Kidney (tissue), 14 donors: ENCODE data around the gene RASL10B. TPM values are rescaled to one million over a fixed set of nuclear protein-coding genes. Genes with fewer than 3 reads are reported as not detected.

ENCODE experiments used
- DNase-seq, 5 donors: peaks; one replicate each; pipeline ENCODE4 v3.0.0-alpha.2; 2013 to 2020
- FAIRE-seq: peaks from 2 replicates; lab custom pipeline; 2012; peaks lifted over from hg19 to GRCh38; lab: Jason Lieb, UNC
- H3K27ac ChIP-seq, 2 donors: one replicate each; pipeline ENCODE4 v1.7.0; 2013; ENCODE audit warnings: low read depth in 2 of 2, low read length in 2 of 2, inconsistent platforms in 1 of 2
- H3K27me3 ChIP-seq: one replicate; pipeline ENCODE4 v1.7.1; 2013; ENCODE audit warnings: low read length, inconsistent platforms; ENCODE audit not compliant: control insufficient read depth, insufficient read depth
- H3K36me3 ChIP-seq, 3 donors: one replicate each; pipeline versions ENCODE4 v1.7.0 to v1.7.1; 2013; ENCODE audit warnings: low read length in 3 of 3, control low read depth in 1 of 3, inconsistent platforms in 1 of 3; ENCODE audit not compliant: insufficient read depth in 3 of 3, control insufficient read depth in 2 of 3
- H3K4me1 ChIP-seq, 3 donors: one replicate each; pipeline versions ENCODE4 v1.7.0 to v1.7.1; 2013; ENCODE audit warnings: low read length in 3 of 3, inconsistent platforms in 1 of 3, low read depth in 1 of 3; ENCODE audit not compliant: control insufficient read depth in 2 of 3, insufficient read depth in 2 of 3
- H3K4me3 ChIP-seq, 3 donors: one replicate each; pipeline versions ENCODE4 v1.7.0 to v1.8.1; 2013; ENCODE audit warnings: low read length in 3 of 3, control low read depth in 1 of 3, inconsistent platforms in 1 of 3
- H3K9ac ChIP-seq, 3 donors: one replicate each; pipeline versions ENCODE4 v1.7.0 to v1.7.1; 2013; ENCODE audit warnings: low read length in 3 of 3, control low read depth in 1 of 3, inconsistent platforms in 1 of 3
- H3K9me3 ChIP-seq, 3 donors: one replicate each; pipeline versions ENCODE4 v1.7.0 to v1.7.1; 2013; ENCODE audit warnings: low read length in 3 of 3, control low read depth in 1 of 3, inconsistent platforms in 1 of 3; ENCODE audit not compliant: control insufficient read depth in 2 of 3, insufficient read depth in 1 of 3
- CTCF ChIP-seq: IDR thresholded peaks from 3 replicates; pipeline ENCODE4 v1.5.1; 2012; ENCODE audit warnings: mild to moderate bottlenecking, moderate library complexity, borderline replicate concordance; ENCODE audit not compliant: insufficient read depth; ENCODE audit errors: extremely low read depth
- intact Hi-C: fragments of 100-400 bp; cut with DNase I; formaldehyde crosslinking; loops from one replicate; pipeline ENCODE4 v1.11.1; 2022
- polyA plus RNA-seq: library from polyadenylated mRNA; stranded (reverse); fragments of 350-450 nt; fragmentation: Illumina TruSeq; extraction: RNeasy Lipid Tissue Mini Kit (QIAGEN cat#74804); gene quantifications from one replicate; pipeline ENCODE4 v1.2.3, GENCODE V29; 2014; ENCODE audit warnings: low read depth, low replicate concordance; ENCODE audit not compliant: insufficient read depth
- total RNA-seq: library from RNA; stranded (reverse); fragmentation: NEBNext Ultra II Directional; extraction: Animal tissue kit (Norgen Biotek cat#: 25700); gene quantifications from one replicate; pipeline ENCODE4 v1.2.1, GENCODE V29; 2021
- donor health status: control.
- donor health status: control.
- donor health status: control.
- donor health status: control.
- donor health status: control.
- donor health status: DM: yes; HTN: yes; CAD: no.
- donor health status: Normal renal cell carcinoma (clear cell type).

RASL10B gene
- total and polyA plus RNA-seq, 2 donors from 2014 or later = 1.5 to 2.4 TPM

DNA sequence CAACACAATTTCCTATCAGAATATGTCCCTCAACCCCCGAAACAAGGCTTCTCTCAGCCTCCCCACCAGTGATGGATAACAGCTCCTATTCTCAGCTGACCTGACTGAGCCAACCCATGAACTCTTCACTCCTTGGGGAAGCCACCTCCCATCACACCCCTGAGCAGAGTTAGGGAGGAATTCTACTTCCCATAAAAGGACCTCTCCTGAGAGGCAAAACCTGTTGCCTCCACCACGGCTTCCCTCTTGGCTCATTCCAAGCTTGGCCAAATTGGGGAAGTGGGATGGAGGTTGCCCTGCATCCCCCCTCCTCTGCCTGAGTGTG, 5.7 kb upstream of the RASL10B start:
- DNase-seq = no peak
- H3K27ac ChIP-seq = no peak overlapping the region
- intact Hi-C loops = no loop called here
- H3K9me3 ChIP-seq = no peaks in the 10 kb centered on the region
- H3K4me3 ChIP-seq = no peak overlapping the region
- no peaks in the 10 kb centered on the region for H3K27me3 ChIP-seq
- H3K36me3 ChIP-seq = peaks cover 6 to 26% (median 19%) of the 10 kb centered on the region in 3 donors
- peaks cover 4 to 8% (median 6%) of the 10 kb centered on the region in 3 donors for H3K4me1 ChIP-seq
- H3K9ac ChIP-seq = no peak overlapping the region
- TF ChIP-seq CTCF = no peak
- no peak for FAIRE-seq

GRCh38 chr17:35726127-35726952, 5.1 kb upstream of the RASL10B start:
- no peaks in the 10 kb centered on the region for H3K27me3 ChIP-seq
- no peaks in the 10 kb centered on the region for H3K9me3 ChIP-seq
- peaks cover 4 to 13% (median 12%) of the 10 kb centered on the region in 3 donors for H3K4me1 ChIP-seq
- TF ChIP-seq CTCF = no peak
- H3K4me3 ChIP-seq = no peak overlapping the region
- no peak overlapping the region for H3K9ac ChIP-seq
- FAIRE-seq (no peak), DNase-seq (peak; percentile 78 to 94 (median 81))
- no peak overlapping the region for H3K27ac ChIP-seq
- H3K36me3 ChIP-seq = peaks cover 6 to 26% (median 19%) of the 10 kb centered on the region in 3 donors
- intact Hi-C loops = no loop called here

GRCh38 chr17:35726953-35727460, 4.4 kb upstream of the RASL10B start:
- Histone ChIP-seq H3K27me3 (no peaks in the 10 kb centered on the region), H3K9ac (no peak overlapping the region), H3K4me3 (no peak overlapping the region), H3K36me3 (peaks cover 6 to 23% (median 19%) of the 10 kb centered on the region in 3 donors), H3K9me3 (no peaks in the 10 kb centered on the region), H3K27ac (no peak overlapping the region), H3K4me1 (peaks cover 4 to 13% (median 12%) of the 10 kb centered on the region in 3 donors)
- intact Hi-C loops = no loop called here
- no peak for DNase-seq
- no peak for TF ChIP-seq CTCF
- FAIRE-seq = no peak
